ENCODE measurements around the gene SLC6A6.

SLC6A6 gene

DNA sequence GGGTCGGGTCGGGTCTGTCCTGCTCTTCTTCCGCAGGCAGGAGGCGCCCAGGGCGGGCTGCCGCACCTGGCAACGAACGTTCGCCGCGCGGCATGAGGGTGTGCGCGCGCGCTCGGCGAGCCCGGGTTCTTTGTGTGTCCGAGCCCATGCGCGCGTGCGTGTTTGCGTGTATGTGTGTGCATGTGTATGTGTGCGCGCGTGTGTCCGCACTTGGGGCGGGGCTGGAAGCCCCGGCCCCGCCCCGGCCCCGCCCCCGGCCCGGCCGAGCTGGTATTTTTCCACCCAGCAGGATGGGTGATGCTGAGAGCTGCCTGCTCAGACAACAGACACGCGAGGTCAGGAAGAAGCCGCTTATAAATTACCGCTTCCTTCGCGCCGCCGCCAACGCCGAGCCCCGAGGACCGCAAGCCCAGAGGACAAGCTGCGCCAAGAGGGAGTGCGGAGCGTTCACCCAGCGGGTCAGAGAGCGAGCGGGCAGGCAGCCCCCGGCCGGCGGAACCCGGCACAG is at the start of gene SLC6A6:
Gene SLC6A6 (plus strand): TSS at position 303 of the 508 bp plus-strand sequence. CDS start 41,029 bp downstream, outside the sequence.
- peak; percentile 96 for DNase-seq

GRCh38 chr3:14353502-14353901 is 48.9 kb upstream of the SLC6A6 start:
- DNase-seq, result no peak

- DNase-seq, result no peak
Measured at GRCh38 chr3:14357463-14357862, 44.9 kb upstream of the SLC6A6 start.

GRCh38 chr3:14358426-14359211 is 43.8 kb upstream of the SLC6A6 start:
- no peak for DNase-seq

DNA sequence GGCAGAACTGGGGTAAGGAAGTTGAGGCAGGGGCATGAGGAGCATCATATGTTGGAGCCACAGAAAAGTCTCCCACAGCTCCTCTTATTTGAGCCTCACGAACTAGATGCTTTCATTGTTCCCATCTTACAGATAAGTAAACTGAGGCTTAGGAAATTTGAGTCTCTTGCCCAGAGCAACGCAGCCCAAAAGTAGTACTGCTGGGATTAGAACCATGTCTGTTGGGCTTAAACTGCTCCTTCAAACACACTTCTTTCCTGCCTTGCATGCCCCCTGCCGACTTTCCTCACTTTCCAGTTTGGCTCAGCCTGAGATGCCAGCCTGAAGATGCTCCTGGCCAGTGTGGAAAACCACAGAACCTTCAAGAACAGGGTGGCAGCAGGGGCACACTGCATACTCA is 43.1 kb upstream of the SLC6A6 start:
- no peak for DNase-seq

DNA sequence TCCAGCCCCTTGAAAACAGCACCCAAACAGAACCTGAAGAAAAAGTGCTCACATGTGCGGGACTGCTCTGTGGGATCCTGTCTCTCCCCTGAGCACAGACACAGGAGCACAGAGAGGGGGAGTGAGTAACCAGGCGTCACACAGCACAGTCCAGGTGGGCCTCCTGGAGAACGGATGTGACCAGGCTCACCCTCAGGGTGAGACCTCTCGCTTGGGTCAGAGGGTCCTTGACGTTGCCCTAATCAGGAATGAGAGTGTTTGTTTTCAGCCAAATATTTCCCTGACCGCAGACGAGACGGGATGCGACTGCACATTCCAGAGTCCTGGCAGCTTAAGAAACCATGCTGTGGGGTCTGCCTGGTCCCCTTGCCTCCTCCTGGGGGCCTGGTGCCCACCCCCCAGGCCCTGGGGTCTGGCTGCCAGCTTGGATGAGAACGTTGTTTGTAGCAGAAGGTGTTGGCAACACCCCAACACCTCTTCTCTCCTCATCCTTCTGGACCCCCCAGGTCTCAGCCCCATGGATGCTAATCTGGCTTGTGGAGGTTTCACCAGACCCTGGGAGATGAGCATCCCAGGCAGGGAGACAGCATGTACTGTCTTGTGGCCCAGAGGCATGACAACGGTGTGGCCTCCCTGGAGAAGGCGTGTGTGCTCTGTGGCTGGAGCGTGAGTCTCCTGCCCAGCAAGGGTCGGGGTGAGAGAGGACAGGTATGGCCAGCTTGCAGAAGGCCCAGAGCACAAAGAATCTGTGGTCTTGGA is 42.1 kb upstream of the SLC6A6 start:
- no peak for DNase-seq

DNA sequence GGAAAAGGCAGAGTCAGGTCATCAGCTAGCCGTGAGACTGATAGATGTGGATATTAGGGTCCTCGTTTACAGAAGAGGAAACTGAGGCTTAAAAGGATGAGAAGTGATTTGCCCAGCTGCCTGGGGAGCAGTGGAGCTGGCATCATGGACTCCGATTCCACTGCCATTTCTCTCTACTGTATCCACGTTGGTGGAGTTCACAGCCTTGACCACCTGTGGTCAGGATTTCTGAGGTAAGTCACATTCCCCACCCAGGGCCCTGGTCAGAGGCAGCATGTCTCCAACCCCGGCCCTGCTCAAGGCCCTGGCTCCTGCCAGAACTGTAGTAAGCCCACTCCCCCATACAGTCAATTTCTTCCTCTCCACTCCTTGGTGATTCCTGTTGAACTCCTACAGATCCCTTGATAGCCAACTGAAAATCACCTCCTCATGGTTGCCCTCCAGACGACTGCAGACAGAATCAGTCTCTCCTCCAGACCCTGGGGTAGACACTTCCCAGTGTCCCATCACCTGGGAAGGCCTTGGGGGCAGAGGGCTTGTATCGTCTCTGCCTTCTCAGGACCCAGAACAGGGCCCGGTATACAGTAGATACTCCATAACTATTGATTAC is 41.2 kb upstream of the SLC6A6 start:
- DNase-seq, result no peak

GRCh38 chr3:14362890-14363289 is 39.5 kb upstream of the SLC6A6 start:
- DNase-seq, result no peak

- DNase-seq, result no peak
Measured at GRCh38 chr3:14363379-14363778, 39.0 kb upstream of the SLC6A6 start.

DNA sequence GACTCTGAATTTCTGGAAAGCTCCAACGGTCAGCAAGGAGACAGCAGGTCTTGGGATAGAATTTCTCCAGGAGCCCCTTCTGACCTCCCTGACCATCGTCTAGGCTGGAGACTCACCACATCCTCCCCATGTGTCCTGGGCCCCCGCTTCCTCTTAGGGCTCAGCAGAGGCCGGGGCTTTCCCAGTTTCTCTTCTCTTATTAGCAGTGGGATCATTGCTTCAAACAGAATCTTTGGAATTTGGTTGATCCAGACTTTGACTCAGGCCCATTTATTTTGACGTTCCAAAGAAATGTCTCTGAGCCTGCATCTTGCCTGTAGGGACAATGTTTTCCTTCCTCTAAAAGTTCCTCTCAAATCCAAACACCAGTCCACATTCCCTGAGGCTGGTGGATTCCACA is 38.4 kb upstream of the SLC6A6 start:
- no peak for DNase-seq

DNA sequence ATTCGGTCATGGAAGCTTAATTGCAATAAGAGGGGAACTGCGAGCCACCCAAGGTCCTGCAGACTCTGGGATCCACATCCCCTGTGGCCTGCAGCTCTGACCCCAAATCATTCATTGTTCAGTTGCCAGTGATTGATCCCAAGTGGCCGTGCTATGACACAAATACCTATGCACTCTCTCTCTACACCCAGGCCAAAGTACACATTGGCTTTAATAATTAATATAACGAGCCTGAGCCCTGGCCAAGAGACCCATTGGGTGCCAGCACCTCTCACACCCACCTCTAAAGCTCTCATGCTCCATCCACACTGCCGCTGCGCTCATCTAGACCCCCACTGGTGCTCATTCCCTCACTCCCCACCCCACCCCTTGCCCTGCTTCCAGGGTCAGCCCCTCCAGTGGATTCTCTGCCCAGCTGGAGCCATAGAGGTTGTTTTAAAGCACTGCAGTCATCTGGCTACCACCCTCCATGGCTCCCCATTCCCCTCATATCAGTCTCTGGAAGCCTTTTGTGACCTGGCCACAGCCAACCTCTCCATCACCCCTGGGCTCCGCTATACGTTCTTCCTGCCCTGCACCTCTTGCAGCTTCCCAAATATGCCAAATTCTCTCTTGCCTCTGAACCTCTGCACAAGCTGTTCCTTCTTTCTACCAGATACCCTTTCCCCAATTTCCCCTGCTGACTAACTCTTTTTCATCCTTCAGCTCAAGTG is 37.7 kb upstream of the SLC6A6 start:
- DNase-seq, result no peak

DNA sequence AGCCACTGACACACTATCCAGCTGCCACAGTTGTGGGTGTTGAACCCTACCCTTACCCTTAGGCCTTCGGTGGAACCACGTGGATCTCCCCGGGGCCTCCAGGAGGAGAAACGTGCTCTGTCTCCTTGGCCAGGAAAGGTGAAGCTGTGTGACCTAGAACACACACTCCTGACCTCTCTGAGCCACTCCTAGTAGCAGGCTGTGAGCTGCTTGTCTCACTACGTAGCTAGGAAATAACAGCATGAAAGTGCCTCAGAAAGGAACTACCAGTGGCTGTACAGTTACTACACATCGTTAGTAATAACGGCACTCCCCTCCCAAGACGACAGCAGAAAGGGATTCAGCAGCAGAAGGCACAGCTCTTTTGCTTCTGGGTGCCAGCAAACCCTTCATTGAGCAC is 36.2 kb upstream of the SLC6A6 start:
- DNase-seq, result no peak

DNA sequence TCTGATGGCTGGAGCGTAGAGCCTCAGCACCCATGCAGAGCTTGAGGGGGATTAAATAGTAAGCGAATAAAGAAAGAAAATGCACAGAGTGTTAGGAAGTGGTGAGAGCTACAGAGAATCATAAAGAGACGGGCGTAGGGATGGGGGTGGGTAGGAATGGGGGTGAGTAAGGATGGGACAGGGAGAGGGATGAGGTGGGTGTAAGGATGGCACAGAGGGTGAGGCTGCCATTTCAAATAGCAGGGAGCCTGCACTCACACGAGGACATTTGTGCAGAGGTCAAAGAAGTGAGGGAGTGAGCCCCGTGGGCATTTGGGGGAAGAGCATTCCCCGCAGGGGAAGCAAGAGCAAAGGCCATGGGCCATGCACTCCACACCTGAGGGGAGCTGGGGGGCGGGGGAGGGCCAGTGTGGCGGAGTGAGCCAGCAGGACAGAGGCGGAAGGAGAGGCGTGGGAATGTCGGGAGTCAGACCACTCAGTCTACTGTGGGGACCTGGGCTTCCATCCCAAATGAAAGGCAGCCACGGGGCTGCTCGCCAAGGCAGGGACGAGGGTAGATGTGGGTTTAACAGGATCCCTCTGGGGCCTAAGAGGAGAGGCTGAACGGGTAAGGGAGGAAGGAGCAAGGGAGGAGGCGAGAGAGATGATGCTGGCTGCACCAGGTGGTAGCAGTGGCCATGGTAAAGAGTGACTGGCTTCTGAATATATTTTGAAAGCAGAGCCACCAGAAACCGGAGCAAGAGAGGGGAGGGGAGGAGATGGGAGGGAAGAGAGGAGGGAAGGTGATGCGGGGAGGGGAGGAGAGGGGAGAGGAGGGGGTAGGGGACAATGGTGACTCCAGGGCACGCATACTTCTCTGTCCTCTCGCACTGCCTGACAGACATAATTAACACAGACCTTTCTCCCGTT is 35.2 kb upstream of the SLC6A6 start:
- DNase-seq, result no peak

DNA sequence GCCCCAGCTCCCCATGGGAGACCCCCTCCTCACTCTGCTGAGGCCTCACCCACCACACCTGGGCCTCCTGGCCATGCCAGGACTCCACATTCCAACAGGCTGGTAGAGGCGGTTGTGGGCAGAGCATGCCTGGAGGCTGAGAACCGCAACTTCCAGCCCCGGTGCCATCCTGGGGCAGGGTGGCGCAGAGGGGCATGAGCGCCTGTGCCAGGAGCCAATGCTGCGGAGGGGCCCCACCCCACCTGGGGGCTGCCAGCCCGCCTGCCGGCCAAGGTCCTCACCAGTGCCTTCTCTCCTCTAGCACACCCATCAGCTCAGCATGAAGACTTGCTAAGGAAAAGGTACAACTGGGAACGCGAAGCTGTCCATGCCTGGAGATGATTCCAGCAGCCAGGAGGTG is 34.3 kb upstream of the SLC6A6 start:
- DNase-seq, result no peak

- DNase-seq, result no peak
Measured at GRCh38 chr3:14368885-14369284, 33.5 kb upstream of the SLC6A6 start.

DNA sequence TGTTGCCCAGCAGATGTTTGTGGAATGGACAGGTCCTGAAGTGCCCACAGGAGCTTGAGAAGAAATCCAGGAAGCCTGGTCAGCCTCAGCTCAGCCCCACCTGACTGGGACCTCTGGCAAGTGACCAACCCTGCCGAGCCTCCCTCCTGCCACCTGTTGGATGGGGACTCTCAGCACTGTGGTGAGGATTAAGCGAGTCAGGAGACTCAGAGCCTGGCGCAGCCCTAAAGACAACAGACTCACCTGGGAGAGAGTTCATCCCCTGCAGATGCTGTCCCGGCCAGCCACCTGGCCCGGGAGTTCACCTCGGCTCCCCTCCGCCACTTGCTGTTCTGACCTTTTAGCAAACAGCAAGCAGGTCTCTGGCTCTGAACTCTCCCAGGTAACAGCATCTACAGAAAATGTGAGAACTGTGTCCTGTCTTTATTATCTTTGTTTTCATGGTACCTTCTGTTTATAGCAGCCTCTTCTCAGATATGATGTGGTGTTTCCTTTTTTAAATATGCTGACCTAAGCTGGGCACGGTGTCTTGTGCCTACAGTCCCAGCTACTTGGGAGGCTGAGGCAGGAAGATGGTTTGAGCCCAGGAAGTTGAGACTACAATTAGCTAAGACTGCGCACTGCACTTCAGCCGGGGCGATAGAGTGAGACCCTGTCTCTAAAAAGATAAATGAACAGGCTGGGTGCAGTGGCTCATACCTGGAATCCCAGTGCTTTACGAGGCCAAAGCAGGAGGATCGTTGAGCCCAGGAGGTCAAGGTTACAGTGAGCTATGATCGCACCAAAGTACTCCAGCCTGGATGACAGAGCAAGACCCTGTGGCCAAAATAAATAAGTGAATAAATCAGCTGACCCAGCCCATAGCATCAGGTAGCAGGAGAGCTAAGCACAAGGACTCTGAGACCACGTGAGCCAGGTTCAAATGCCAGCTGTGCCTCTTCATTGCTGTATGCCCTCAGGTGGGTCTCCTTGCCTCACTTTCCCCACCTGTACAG is 32.4 kb upstream of the SLC6A6 start:
- DNase-seq, result no peak

DNA sequence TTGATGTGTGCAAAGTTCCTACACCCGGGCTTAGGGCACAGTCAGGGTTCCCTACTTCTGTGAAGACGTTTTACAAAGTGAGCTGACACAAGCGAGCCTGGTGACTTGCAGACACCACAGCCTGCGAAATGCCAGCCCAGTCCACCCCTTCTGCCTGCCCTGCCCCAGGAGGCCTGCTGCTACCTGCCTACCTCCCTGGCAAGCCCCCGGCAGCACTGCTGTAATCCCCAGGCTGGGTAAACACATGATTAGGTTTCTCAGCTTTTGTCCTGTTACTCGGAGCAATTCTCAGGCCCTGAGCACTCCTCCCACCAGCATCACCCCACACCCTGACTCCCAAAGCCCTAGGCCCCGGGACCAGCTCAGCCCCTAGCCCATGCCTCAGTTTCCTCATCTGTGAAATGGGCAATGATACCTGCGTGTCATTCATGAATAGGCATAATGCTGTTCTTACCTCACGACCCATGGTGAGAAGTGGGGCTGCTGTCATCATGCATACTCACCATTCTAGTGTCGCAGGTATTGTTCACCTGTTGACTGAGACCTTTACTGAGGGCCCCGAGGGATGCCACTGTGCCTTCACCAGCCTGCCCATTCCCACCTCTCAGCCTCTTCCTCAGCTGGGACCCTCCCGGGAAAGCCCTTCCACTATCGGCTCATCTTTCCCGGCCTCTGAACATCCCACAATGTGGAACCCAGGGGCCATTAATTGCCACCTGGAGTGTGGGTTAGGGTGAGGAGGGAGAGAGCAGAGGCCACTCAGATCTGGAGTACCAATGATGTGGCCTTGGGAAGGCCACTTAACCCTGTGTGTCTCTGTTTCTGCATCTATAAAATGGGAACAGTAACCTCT is 31.5 kb upstream of the SLC6A6 start:
- no peak for DNase-seq

- DNase-seq, result no peak
Measured at GRCh38 chr3:14371573-14372474, 30.6 kb upstream of the SLC6A6 start.

GRCh38 chr3:14372587-14372986 is 29.8 kb upstream of the SLC6A6 start:
- DNase-seq, result no peak
